Lung (tissue), 12 donors: ENCODE results near the gene CLASP2. TPM values are rescaled to one million over a fixed set of nuclear protein-coding genes. Genes with fewer than 3 reads are reported as not detected.

ENCODE experiments used
- ATAC-seq: fragments of 200-7000 bp; cut with Tn5 transposase; one replicate; pipeline ENCODE4 v1.9.1; 2020; ENCODE audit warnings: moderate number of reproducible peaks; ENCODE audit not compliant: insufficient read depth, low FRiP score
- DNase-seq, 3 donors: peaks; one replicate each; pipeline ENCODE4 v3.0.0-alpha.2; 2013 to 2017
- H3K27ac ChIP-seq, 2 donors: one replicate each; pipeline ENCODE4 v1.5.1; 2013; ENCODE audit warnings: mild to moderate bottlenecking in 2 of 2, moderate library complexity in 2 of 2, control low read depth in 1 of 2, inconsistent platforms in 1 of 2, low read depth in 1 of 2, low read length in 1 of 2
- H3K27me3 ChIP-seq, 3 donors: one replicate each; pipeline ENCODE4 v1.5.1; 2013; ENCODE audit warnings: low read length in 2 of 3; ENCODE audit not compliant: control insufficient read depth in 3 of 3, insufficient read depth in 3 of 3
- H3K36me3 ChIP-seq, 4 donors: one replicate each; pipeline ENCODE4 v1.5.1; 2013; ENCODE audit warnings: low read length in 4 of 4, mild to moderate bottlenecking in 1 of 4, moderate library complexity in 1 of 4; ENCODE audit not compliant: control insufficient read depth in 4 of 4, insufficient read depth in 4 of 4
- H3K4me1 ChIP-seq, 5 donors: one replicate each; pipeline ENCODE4 v1.5.1; 2013; ENCODE audit warnings: low read length in 5 of 5, mild to moderate bottlenecking in 2 of 5, moderate library complexity in 1 of 5; ENCODE audit not compliant: control insufficient read depth in 5 of 5, insufficient read depth in 5 of 5
- H3K4me3 ChIP-seq: one replicate; pipeline ENCODE4 v1.5.1; 2013; ENCODE audit warnings: mild to moderate bottlenecking, control low read depth, moderate library complexity
- H3K9ac ChIP-seq, 2 donors: one replicate each; pipeline ENCODE4 v1.5.1; 2013; ENCODE audit warnings: low read length in 2 of 2, control low read depth in 1 of 2; ENCODE audit not compliant: insufficient read depth in 1 of 2
- H3K9me3 ChIP-seq, 4 donors: one replicate each; pipeline ENCODE4 v1.5.1; 2013; ENCODE audit warnings: low read length in 3 of 4, mild to moderate bottlenecking in 1 of 4, moderate library complexity in 1 of 4; ENCODE audit not compliant: control insufficient read depth in 4 of 4, insufficient read depth in 3 of 4
- CTCF ChIP-seq: IDR thresholded peaks from 2 replicates; pipeline ENCODE4 v1.5.1; 2012; ENCODE audit warnings: mild to moderate bottlenecking; ENCODE audit errors: control extremely low read depth, extremely low read depth
- WGBS, 2 donors: extraction: QIAGEN DNeasy Blood & Tissue Kit; methylation state at CpG; one replicate each; pipeline ENCODE4 v1.1.7; 2013; 5-methylcytosine and 5-hydroxymethylcytosine counted together
- polyA plus RNA-seq, 2 donors: library from polyadenylated mRNA; stranded (reverse); fragments of 200-250 nt; gene quantifications; one replicate each; pipeline ENCODE4 v1.2.1, GENCODE V29; 2013
- total RNA-seq, 2 donors: library from RNA; depleted of rRNA in 1 of 2; stranded (reverse); fragments of >200 nt in 1 of 2; gene quantifications; one replicate each; pipeline ENCODE4 v1.2.1, GENCODE V29; 2014 to 2021
- donor health status: control.
- donor health status: control.
- donor health status: Bipolar disorder and iron deficiency.
- donor health status: healthy.
- donor health status: DM: yes; HTN: yes; CAD: no.

CLASP2 gene
- total and polyA plus RNA-seq, 4 donors = 10.4 to 165 (median 35.6) TPM

- H3K27ac ChIP-seq = no peak overlapping the region
- no peak for ATAC-seq
- WGBS, 2 donors = 30 to 52% methylated on average over 6 of the region's 6 CpGs
- DNase-seq = peak in 2 of 3 donors; percentile 69 to 81
- no peak overlapping the region for H3K9ac ChIP-seq
- no peaks in the 10 kb centered on the region for H3K27me3 ChIP-seq
- H3K36me3 ChIP-seq = peaks cover 0 to 8% (median 2%) of the 10 kb centered on the region in 4 donors
- TF ChIP-seq CTCF = peak; percentile 47
- H3K9me3 ChIP-seq = no peaks in the 10 kb centered on the region
- H3K4me3 ChIP-seq = no peak overlapping the region
- peaks cover 0 to 5% (median 0%) of the 10 kb centered on the region in 5 donors for H3K4me1 ChIP-seq
Measured at GRCh38 chr3:33636125-33636850, 81.8 kb downstream of the CLASP2 start.

GRCh38 chr3:33634262-33634661 lies 83.8 kb downstream of the CLASP2 start:
- Histone ChIP-seq H3K9me3 (no peaks in the 10 kb centered on the region), H3K4me3 (no peak overlapping the region), H3K27me3 (no peaks in the 10 kb centered on the region), H3K27ac (no peak overlapping the region), H3K9ac (no peak overlapping the region), H3K4me1 (peaks cover 0 to 5% (median 0%) of the 10 kb centered on the region in 5 donors), H3K36me3 (peaks cover 2 to 13% (median 4%) of the 10 kb centered on the region in 4 donors)
- no peak for DNase-seq
- ATAC-seq = no peak
- 91 to 93% methylated on average over 3 of the region's 3 CpGs for WGBS, 2 donors
- no peak for TF ChIP-seq CTCF

- no peak overlapping the region for H3K9ac ChIP-seq
- 59 to 60% methylated on average over 1 of the region's 1 CpG for WGBS, 2 donors
- H3K4me3 ChIP-seq = no peak overlapping the region
- H3K27me3 ChIP-seq = no peaks in the 10 kb centered on the region
- ATAC-seq = no peak
- peaks cover 1 to 28% (median 11%) of the 10 kb centered on the region in 4 donors for H3K36me3 ChIP-seq
- TF ChIP-seq CTCF = no peak
- no peak for DNase-seq
- no peaks in the 10 kb centered on the region for H3K9me3 ChIP-seq
- no peaks in the 10 kb centered on the region for H3K4me1 ChIP-seq
- no peak overlapping the region for H3K27ac ChIP-seq
Measured at GRCh38 chr3:33629219-33629618, 88.8 kb downstream of the CLASP2 start.
